Measurements from ENCODE around the gene HACD2.

- no peak for TF ChIP-seq ELF4 (CRISPR knock-in tag; IDR thresholded peaks at IDR 0.05)
- no peak for TF ChIP-seq CTCF (IDR thresholded peaks at IDR 0.05 in 2 of 3, conservative IDR thresholded peaks at IDR 0.05 in 1 of 3; ENCODE audit: insufficient read depth in 2 of 3, low read depth in 1 of 3, low read length in 3 of 3)
- no peak for TF ChIP-seq GABPA (tag; conservative IDR thresholded peaks at IDR 0.05; ENCODE audit: low read depth)
- no peak for TF ChIP-seq IRF2 (CRISPR knock-in tag; IDR thresholded peaks at IDR 0.05)
- TF ChIP-seq SP1 (CRISPR knock-in tag; IDR thresholded peaks at IDR 0.05), result no peak
- TF ChIP-seq ZNF121 (CRISPR knock-in tag; conservative IDR thresholded peaks at IDR 0.05), result no peak
- TF ChIP-seq NR1H2 (CRISPR knock-in tag; IDR thresholded peaks at IDR 0.05), result no peak
- TF ChIP-seq ZNF561 (CRISPR knock-in tag; conservative IDR thresholded peaks at IDR 0.05), result no peak
- no peak for TF ChIP-seq XRCC5 (IDR thresholded peaks at IDR 0.05; ENCODE audit: low read depth, low read length)
- no peak for TF ChIP-seq ZNF511 (CRISPR knock-in tag; IDR thresholded peaks at IDR 0.05)
Observed at GRCh38 chr3:123633530-123633929, 48.7 kb upstream of the HACD2 start.
